Measurements from ENCODE around the gene SLC24A3. TPM values are rescaled to one million over a fixed set of nuclear protein-coding genes. Genes with fewer than 3 reads are reported as not detected.

SLC24A3 gene
- total and polyA plus RNA-seq, 2 of the 13 experiments (the other 11 are each of a cell fraction or from before 2014, with no cell fraction given) = not detected

DNA sequence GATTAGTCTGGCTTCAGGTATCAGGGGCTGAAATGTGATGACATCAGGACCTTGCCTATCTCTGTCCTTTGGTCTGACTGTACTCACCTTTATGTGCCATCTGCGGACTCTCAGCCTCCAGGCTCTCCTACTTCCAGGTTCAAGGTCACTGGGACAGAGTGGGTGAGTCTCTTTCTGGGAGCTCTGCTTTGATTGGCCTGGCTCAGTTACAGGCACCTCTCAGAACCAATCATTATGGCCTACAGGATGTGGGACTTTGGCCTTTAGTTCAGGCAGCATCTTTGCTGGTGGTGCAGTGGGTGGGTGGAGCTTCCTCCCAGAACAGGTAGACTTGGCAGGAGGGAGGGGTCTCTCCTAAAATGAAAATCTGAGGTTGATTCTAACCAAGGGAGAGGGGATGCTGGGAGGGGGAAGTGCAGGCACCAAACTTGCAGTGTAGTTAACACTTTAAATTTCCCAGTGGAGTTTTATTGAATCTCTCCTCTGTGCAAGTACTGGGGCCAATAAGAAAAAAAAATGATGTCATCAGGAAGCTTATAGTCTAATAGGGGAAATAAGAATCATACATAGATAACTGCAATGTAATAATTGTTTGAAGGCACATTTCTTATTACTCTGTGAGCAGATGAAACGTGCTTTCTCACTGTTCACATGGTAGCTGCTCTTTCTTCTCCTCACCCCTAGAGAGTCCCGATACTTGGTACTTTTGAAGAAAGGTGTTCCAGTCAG, 53.4 kb downstream of the SLC24A3 start (continued):
- peak; percentile 68 for TF ChIP-seq NFYB (CRISPR knock-in tag; IDR thresholded peaks at IDR 0.05)
- TF ChIP-seq, protein P1, sequence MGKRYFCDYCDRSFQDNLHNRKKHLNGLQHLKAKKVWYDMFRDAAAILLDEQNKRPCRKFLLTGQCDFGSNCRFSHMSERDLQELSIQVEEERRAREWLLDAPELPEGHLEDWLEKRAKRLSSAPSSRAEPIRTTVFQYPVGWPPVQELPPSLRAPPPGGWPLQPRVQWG (CRISPR knock-in tag; IDR thresholded peaks at IDR 0.05; ENCODE audit: borderline replicate concordance, low read depth) = no peak
- TF ChIP-seq PHF20 (CRISPR knock-in tag; IDR thresholded peaks at IDR 0.05) = no peak
- TF ChIP-seq, protein P2, sequence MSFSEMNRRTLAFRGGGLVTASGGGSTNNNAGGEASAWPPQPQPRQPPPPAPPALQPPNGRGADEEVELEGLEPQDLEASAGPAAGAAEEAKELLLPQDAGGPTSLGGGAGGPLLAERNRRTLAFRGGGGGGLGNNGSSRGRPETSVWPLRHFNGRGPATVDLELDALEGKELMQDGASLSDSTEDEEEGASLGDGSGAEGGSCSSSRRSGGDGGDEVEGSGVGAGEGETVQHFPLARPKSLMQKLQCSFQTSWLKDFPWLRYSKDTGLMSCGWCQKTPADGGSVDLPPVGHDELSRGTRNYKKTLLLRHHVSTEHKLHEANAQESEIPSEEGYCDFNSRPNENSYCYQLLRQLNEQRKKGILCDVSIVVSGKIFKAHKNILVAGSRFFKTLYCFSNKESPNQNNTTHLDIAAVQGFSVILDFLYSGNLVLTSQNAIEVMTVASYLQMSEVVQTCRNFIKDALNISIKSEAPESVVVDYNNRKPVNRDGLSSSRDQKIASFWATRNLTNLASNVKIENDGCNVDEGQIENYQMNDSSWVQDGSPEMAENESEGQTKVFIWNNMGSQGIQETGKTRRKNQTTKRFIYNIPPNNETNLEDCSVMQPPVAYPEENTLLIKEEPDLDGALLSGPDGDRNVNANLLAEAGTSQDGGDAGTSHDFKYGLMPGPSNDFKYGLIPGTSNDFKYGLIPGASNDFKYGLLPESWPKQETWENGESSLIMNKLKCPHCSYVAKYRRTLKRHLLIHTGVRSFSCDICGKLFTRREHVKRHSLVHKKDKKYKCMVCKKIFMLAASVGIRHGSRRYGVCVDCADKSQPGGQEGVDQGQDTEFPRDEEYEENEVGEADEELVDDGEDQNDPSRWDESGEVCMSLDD (CRISPR knock-in tag; IDR thresholded peaks at IDR 0.05; ENCODE audit: borderline replicate concordance) = no peak
- no peak for TF ChIP-seq FOXK2 (IDR thresholded peaks at IDR 0.05)

DNA sequence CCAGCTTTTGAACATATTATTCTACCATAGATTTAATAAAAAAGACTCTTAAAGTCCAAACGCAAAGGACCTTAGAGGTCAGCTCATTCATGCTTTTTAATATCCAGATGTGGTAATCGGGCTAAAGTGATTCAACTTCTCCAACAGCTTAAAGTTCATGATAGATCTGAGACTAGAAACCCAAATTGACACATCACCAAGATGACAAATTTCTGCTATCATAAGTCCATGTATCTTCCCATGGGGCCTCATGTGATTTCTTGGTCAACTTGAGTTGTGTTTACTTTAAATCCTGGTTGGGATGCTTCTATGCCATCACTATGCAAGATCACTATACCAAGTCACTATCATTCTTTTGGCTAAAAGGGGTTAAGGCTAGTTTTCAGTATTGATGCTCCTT, 56.0 kb downstream of the SLC24A3 start:
- Histone ChIP-seq H4K20me1 (ENCODE audit: insufficient read depth, low read length) (no peaks in the 10 kb centered on the region), H3K27ac (ENCODE audit: extremely low read length, insufficient read depth, low read length) (no peak overlapping the region), H3K9me3 (ENCODE audit: low read length) (no peaks in the 10 kb centered on the region), H2AFZ (ENCODE audit: low read length) (no peak overlapping the region), H3K4me2 (ENCODE audit: low read depth, low read length) (no peak overlapping the region), H3K79me2 (ENCODE audit: insufficient read depth, low read length) (no peaks in the 10 kb centered on the region), H3K4me3 (replicated peaks in 1 of 3; ENCODE audit: insufficient read depth in 1 of 3, low read depth in 2 of 3, low read length in 3 of 3) (no peak overlapping the region), H3K36me3 (replicated peaks in 1 of 2; ENCODE audit: control insufficient read depth in 1 of 2, insufficient read depth in 2 of 2, low read length in 2 of 2) (no peaks in the 10 kb centered on the region), H3K9ac (ENCODE audit: insufficient read depth, low read depth, low read length) (no peak overlapping the region), H3K4me1 (ENCODE audit: insufficient read depth, low read length) (no peaks in the 10 kb centered on the region), H3K27me3 (ENCODE audit: control insufficient read depth in 1 of 2, insufficient read depth in 2 of 2, low read length in 2 of 2) (no peaks in the 10 kb centered on the region)
- DNase-seq (ENCODE audit: low spot score) = no peak
- in situ Hi-C loops (cut with HindIII; ENCODE audit: extremely low pct_ligation_motif_present, low pct_unique_long_range_greater_than_20kb) (no loop called here), intact Hi-C loops (cut with micrococcal nuclease; ENCODE audit: unreplicated experiment) (no loop called here)
- WGBS (ENCODE audit: low lambda C conversion rate) = 2% methylated on average over 2 of the region's 2 CpGs
- FAIRE-seq = no peak
- CTCF ChIA-PET (ENCODE audit: low intra/inter-chr PET ratio, low total read pairs) = no interaction called here
- no TSS peak for BruUV-seq (replicated peaks)
- TF ChIP-seq ZNF326 (CRISPR knock-in tag; IDR thresholded peaks at IDR 0.05; ENCODE audit: borderline replicate concordance) (no peak), FOXP1 (IDR thresholded peaks at IDR 0.05) (no peak), FOXP1 (CRISPR knock-in tag; IDR thresholded peaks at IDR 0.05) (no peak), ZNF12 (CRISPR knock-in tag; IDR thresholded peaks at IDR 0.05) (no peak), GPN1 (CRISPR knock-in tag; IDR thresholded peaks at IDR 0.05; ENCODE audit: borderline replicate concordance) (no peak), SYNCRIP (IDR thresholded peaks at IDR 0.05; ENCODE audit: insufficient read depth, low read depth, low read length) (no peak), PTBP1 (IDR thresholded peaks at IDR 0.05; ENCODE audit: low read depth, low read length, poor library complexity, severe bottlenecking) (no peak), ZBTB7A (CRISPR knock-in tag; IDR thresholded peaks at IDR 0.05) (no peak)
- TF ChIP-seq, protein P3, sequence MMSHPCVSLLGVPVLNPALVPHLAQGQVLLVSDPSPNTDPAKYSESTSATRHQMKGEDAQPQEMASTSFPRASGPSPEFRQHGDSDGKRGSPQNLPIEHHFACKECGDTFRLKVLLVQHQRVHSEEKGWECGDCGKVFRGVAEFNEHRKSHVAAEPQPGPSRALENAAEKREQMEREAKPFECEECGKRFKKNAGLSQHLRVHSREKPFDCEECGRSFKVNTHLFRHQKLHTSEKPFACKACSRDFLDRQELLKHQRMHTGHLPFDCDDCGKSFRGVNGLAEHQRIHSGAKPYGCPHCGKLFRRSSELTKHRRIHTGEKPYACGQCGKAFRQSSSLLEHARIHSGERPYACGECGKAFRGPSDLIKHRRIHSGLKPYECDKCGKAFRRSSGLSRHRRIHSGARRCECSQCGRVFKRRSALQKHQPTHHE (CRISPR knock-in tag; IDR thresholded peaks at IDR 0.05; ENCODE audit: borderline replicate concordance) = no peak
- TF ChIP-seq, protein P4, sequence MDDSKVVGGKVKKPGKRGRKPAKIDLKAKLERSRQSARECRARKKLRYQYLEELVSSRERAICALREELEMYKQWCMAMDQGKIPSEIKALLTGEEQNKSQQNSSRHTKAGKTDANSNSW (CRISPR knock-in tag; IDR thresholded peaks at IDR 0.05; ENCODE audit: borderline replicate concordance) = no peak
- ATAC-seq = no peak
- POLR2A ChIA-PET = no interaction called here
